WTC11 (cell line): ENCODE data around the gene MACO1. TPM values are rescaled to one million over a fixed set of nuclear protein-coding genes. Genes with fewer than 3 reads are reported as not detected.

Experiments used
- ATAC-seq: fragments of 200-7000 bp; cut with Tn5 transposase; 2 replicates; pipeline ENCODE4 v1.10.0; 2021; ENCODE audit warnings: mild to moderate bottlenecking, moderate library complexity
- CTCF ChIA-PET: fragments of 300-600 bp; sonication (Branson Sonifier 250); formaldehyde crosslinking; loops from one replicate; lab custom pipeline; 2021; ENCODE audit warnings: antibody characterized with exemption; lab: Charles Lee
- POLR2A ChIA-PET: fragments of 350-600 bp; sonication (Branson Sonifier 250); formaldehyde crosslinking; loops from one replicate; lab custom pipeline; 2021; ENCODE audit warnings: antibody characterized with exemption; lab: Charles Lee
- DNase-seq: peaks from one replicate; pipeline ENCODE4 v3.0.0; 2021; ENCODE audit warnings: low spot score
- H3K27ac Mint-ChIP-seq: 2 replicates; pipeline ENCODE4 v1.8.0; 2021; ENCODE audit warnings: mixed read lengths
- H3K27me3 Mint-ChIP-seq: 2 replicates; pipeline ENCODE4 v1.8.0; 2021; ENCODE audit warnings: low read depth, mild to moderate bottlenecking, moderate library complexity, mixed read lengths
- H3K36me3 Mint-ChIP-seq: 2 replicates; pipeline ENCODE4 v1.8.0; 2021; ENCODE audit warnings: mixed read lengths
- H3K4me1 Mint-ChIP-seq: 2 replicates; pipeline ENCODE4 v1.8.0; 2022; ENCODE audit warnings: mixed read lengths
- H3K4me3 Mint-ChIP-seq: 2 replicates; pipeline ENCODE4 v1.8.0; 2021; ENCODE audit warnings: mild to moderate bottlenecking, moderate library complexity, mixed read lengths
- H3K9me3 Mint-ChIP-seq: 2 replicates; pipeline ENCODE4 v1.8.0; 2021; ENCODE audit warnings: mixed read lengths
- ARID4B ChIP-seq: sonication (generic); formaldehyde crosslinking; IDR thresholded peaks from 2 replicates; pipeline ENCODE4 v1.8.0; 2023; ENCODE audit warnings: missing genetic modification reagents, mild to moderate bottlenecking, borderline replicate concordance
- ATF1 ChIP-seq: sonication (generic); formaldehyde crosslinking; IDR thresholded peaks from 2 replicates; pipeline ENCODE4 v1.8.1; 2023; ENCODE audit warnings: mild to moderate bottlenecking, moderate library complexity, missing genetic modification reagents
- CREB1 ChIP-seq: sonication (generic); formaldehyde crosslinking; IDR thresholded peaks from 2 replicates; pipeline ENCODE4 v1.8.0; 2023; ENCODE audit warnings: mild to moderate bottlenecking, missing genetic modification reagents
- CTCF ChIP-seq: fragments of 200-600 bp; IDR thresholded peaks from 2 replicates; pipeline ENCODE4 v1.8.0; 2022; ENCODE audit warnings: antibody characterized with exemption
- E2F1 ChIP-seq: sonication (generic); formaldehyde crosslinking; IDR thresholded peaks from 2 replicates; pipeline ENCODE4 v1.8.0; 2022; ENCODE audit warnings: mild to moderate bottlenecking, missing genetic modification reagents
- ELF4 ChIP-seq: sonication (generic); formaldehyde crosslinking; IDR thresholded peaks from 2 replicates; pipeline ENCODE4 v1.8.1; 2022; ENCODE audit warnings: low read depth, mild to moderate bottlenecking, moderate library complexity, missing genetic modification reagents
- EMX1 ChIP-seq: fragments of 250-450 bp; sonication (Bioruptor Pico); IDR thresholded peaks from 2 replicates; pipeline ENCODE4 v1.8.0; 2021; ENCODE audit warnings: mild to moderate bottlenecking
- GRHL2 ChIP-seq: fragments of 250-450 bp; sonication (Bioruptor Pico); IDR thresholded peaks from 2 replicates; pipeline ENCODE4 v1.8.0; 2022; ENCODE audit warnings: mild to moderate bottlenecking, moderate library complexity; ENCODE audit not compliant: insufficient replicate concordance, severe bottlenecking
- JUN ChIP-seq: sonication (generic); formaldehyde crosslinking; IDR thresholded peaks from 2 replicates; pipeline ENCODE4 v1.8.0; 2023; ENCODE audit warnings: mild to moderate bottlenecking, missing genetic modification reagents
- MXD4 ChIP-seq: fragments of 250-450 bp; sonication (Bioruptor Pico); IDR thresholded peaks from 2 replicates; pipeline ENCODE4 v1.8.0; 2021; ENCODE audit warnings: mild to moderate bottlenecking, moderate library complexity, borderline replicate concordance
- MYBL2 ChIP-seq: sonication (generic); formaldehyde crosslinking; IDR thresholded peaks from 2 replicates; pipeline ENCODE4 v1.8.1; 2023; ENCODE audit warnings: mild to moderate bottlenecking, moderate library complexity, missing genetic modification reagents
- NFE2L1 ChIP-seq: sonication (generic); formaldehyde crosslinking; IDR thresholded peaks from 2 replicates; pipeline ENCODE4 v1.8.1; 2023; ENCODE audit warnings: missing genetic modification reagents
- SMAD4 ChIP-seq: sonication (generic); formaldehyde crosslinking; IDR thresholded peaks from 2 replicates; pipeline ENCODE4 v1.8.0; 2022; ENCODE audit warnings: mild to moderate bottlenecking, missing genetic modification reagents
- TCF7 ChIP-seq: sonication (generic); formaldehyde crosslinking; IDR thresholded peaks from 2 replicates; pipeline ENCODE4 v1.8.0; 2022; ENCODE audit warnings: mild to moderate bottlenecking, low read depth, missing genetic modification reagents, moderate library complexity
- TEAD4 ChIP-seq: sonication (generic); formaldehyde crosslinking; IDR thresholded peaks from 2 replicates; pipeline ENCODE4 v1.8.0; 2022; ENCODE audit warnings: mild to moderate bottlenecking, missing genetic modification reagents
- USF1 ChIP-seq: sonication (generic); formaldehyde crosslinking; IDR thresholded peaks from 2 replicates; pipeline ENCODE4 v1.8.0; 2022; ENCODE audit warnings: mild to moderate bottlenecking, missing genetic modification reagents
- USF2 ChIP-seq: sonication (generic); formaldehyde crosslinking; IDR thresholded peaks from 2 replicates; pipeline ENCODE4 v1.8.1; 2023; ENCODE audit warnings: mild to moderate bottlenecking, missing genetic modification reagents, moderate library complexity
- ZMAT4 ChIP-seq: fragments of 250-450 bp; sonication (Bioruptor Pico); IDR thresholded peaks from 2 replicates; pipeline ENCODE4 v1.9.0; 2021; ENCODE audit warnings: mild to moderate bottlenecking
- ZNF138 ChIP-seq: sonication (generic); formaldehyde crosslinking; conservative IDR thresholded peaks from 2 replicates; pipeline ENCODE4 v1.8.1; 2022; ENCODE audit warnings: mild to moderate bottlenecking, moderate library complexity, missing genetic modification reagents
- ZNF219 ChIP-seq: sonication (generic); formaldehyde crosslinking; IDR thresholded peaks from 2 replicates; pipeline ENCODE4 v1.8.0; 2023; ENCODE audit warnings: missing genetic modification reagents, mild to moderate bottlenecking, borderline replicate concordance
- ZNF263 ChIP-seq: sonication (generic); formaldehyde crosslinking; IDR thresholded peaks from 2 replicates; pipeline ENCODE4 v1.8.1; 2022; ENCODE audit warnings: low read depth, mild to moderate bottlenecking, moderate library complexity, missing genetic modification reagents
- ZNF396 ChIP-seq: fragments of 250-450 bp; sonication (Bioruptor Pico); IDR thresholded peaks from 2 replicates; pipeline ENCODE4 v1.8.0; 2021; ENCODE audit warnings: mild to moderate bottlenecking, moderate library complexity, borderline replicate concordance
- ZNF423 ChIP-seq: fragments of 250-450 bp; sonication (Bioruptor Pico); IDR thresholded peaks from 2 replicates; pipeline ENCODE4 v2.1.2; 2022; ENCODE audit warnings: mild to moderate bottlenecking, moderate library complexity
- total RNA-seq: library from RNA; stranded (reverse); gene quantifications from 3 replicates; pipeline ENCODE4 v1.2.3, GENCODE V29; 2021

The MACO1 gene
- total RNA-seq, 1 experiment from 2014 or later: 9.5 TPM

- TF ChIP-seq CTCF: no peak
- no peak for TF ChIP-seq GRHL2 (CRISPR knock-in tag)
- no peak for TF ChIP-seq ZNF219 (CRISPR knock-in tag)
- no peak for TF ChIP-seq ZNF396 (CRISPR knock-in tag)
- no peak for TF ChIP-seq MYBL2
- no peak for TF ChIP-seq ZNF138 (CRISPR knock-in tag)
- TF ChIP-seq, all 79 proteins: peak for 0
These were observed 102.3 kb downstream of the MACO1 start (continued) for GRCh38 chr1:25532970-25533369.

GRCh38 chr1:25533775-25534409, 103.2 kb downstream of the MACO1 start:
- Mint-ChIP-seq H3K4me1 (peaks cover 20% of the 10 kb centered on the region), H3K36me3 (no peaks in the 10 kb centered on the region), H3K9me3 (peaks cover 5% of the 10 kb centered on the region), H3K4me3 (no peak overlapping the region), H3K27ac (no peak overlapping the region), H3K27me3 (no peaks in the 10 kb centered on the region)
- ChIA-PET CTCF (no interaction called here), POLR2A (no interaction called here)
- ATAC-seq (no peak), DNase-seq (no peak)
- no peak for TF ChIP-seq ATF1 (CRISPR knock-in tag)
- no peak for TF ChIP-seq JUN (CRISPR knock-in tag)
- TF ChIP-seq TEAD4 (CRISPR knock-in tag): no peak
- TF ChIP-seq ZMAT4 (CRISPR knock-in tag): no peak
- no peak for TF ChIP-seq E2F1 (CRISPR knock-in tag)
- no peak for TF ChIP-seq TCF7
- TF ChIP-seq ELF4: no peak
- no peak for TF ChIP-seq ZNF423 (CRISPR knock-in tag)
- TF ChIP-seq, all 79 proteins: peak for 0

GRCh38 chr1:25534410-25534788, 103.7 kb downstream of the MACO1 start:
- POLR2A ChIA-PET: no interaction called here
- H3K27ac Mint-ChIP-seq: no peak overlapping the region
- no peak for DNase-seq
- H3K27me3 Mint-ChIP-seq: no peaks in the 10 kb centered on the region
- CTCF ChIA-PET: interaction anchor here (0.6 to 0.9 kb wide), 3 partner anchors 47 to 74 kb away, joined by 3 to 4 read pairs (median 4); no protein-coding TSS in a partner anchor
- TF ChIP-seq USF1 (CRISPR knock-in tag) (no peak), EMX1 (CRISPR knock-in tag) (no peak), MXD4 (CRISPR knock-in tag) (no peak)
- H3K4me1 Mint-ChIP-seq: peaks cover 20% of the 10 kb centered on the region
- no peak for ATAC-seq
- no peaks in the 10 kb centered on the region for H3K36me3 Mint-ChIP-seq
- no peak overlapping the region for H3K4me3 Mint-ChIP-seq
- H3K9me3 Mint-ChIP-seq: no peaks in the 10 kb centered on the region

- no peaks in the 10 kb centered on the region for H3K36me3 Mint-ChIP-seq
- peaks cover 18% of the 10 kb centered on the region for H3K4me1 Mint-ChIP-seq
- no peak for DNase-seq
- POLR2A ChIA-PET: no interaction called here
- CTCF ChIA-PET: no interaction called here
- ATAC-seq: no peak
- no peaks in the 10 kb centered on the region for H3K9me3 Mint-ChIP-seq
- no peak overlapping the region for H3K27ac Mint-ChIP-seq
- H3K27me3 Mint-ChIP-seq: no peaks in the 10 kb centered on the region
- no peak overlapping the region for H3K4me3 Mint-ChIP-seq
- TF ChIP-seq SMAD4 (CRISPR knock-in tag) (no peak), TEAD4 (CRISPR knock-in tag) (no peak), CREB1 (CRISPR knock-in tag) (no peak), USF2 (CRISPR knock-in tag) (no peak), ARID4B (CRISPR knock-in tag) (no peak), NFE2L1 (no peak), ZNF263 (no peak)
These were observed 105.4 kb downstream of the MACO1 start for GRCh38 chr1:25536124-25536523.
